ENCODE data around the gene GLE1.
A peak's percentile ranks its signal among the peaks of the same experiment; 100 is the strongest.

GLE1 gene, protein sequence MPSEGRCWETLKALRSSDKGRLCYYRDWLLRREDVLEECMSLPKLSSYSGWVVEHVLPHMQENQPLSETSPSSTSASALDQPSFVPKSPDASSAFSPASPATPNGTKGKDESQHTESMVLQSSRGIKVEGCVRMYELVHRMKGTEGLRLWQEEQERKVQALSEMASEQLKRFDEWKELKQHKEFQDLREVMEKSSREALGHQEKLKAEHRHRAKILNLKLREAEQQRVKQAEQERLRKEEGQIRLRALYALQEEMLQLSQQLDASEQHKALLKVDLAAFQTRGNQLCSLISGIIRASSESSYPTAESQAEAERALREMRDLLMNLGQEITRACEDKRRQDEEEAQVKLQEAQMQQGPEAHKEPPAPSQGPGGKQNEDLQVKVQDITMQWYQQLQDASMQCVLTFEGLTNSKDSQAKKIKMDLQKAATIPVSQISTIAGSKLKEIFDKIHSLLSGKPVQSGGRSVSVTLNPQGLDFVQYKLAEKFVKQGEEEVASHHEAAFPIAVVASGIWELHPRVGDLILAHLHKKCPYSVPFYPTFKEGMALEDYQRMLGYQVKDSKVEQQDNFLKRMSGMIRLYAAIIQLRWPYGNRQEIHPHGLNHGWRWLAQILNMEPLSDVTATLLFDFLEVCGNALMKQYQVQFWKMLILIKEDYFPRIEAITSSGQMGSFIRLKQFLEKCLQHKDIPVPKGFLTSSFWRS

DNA sequence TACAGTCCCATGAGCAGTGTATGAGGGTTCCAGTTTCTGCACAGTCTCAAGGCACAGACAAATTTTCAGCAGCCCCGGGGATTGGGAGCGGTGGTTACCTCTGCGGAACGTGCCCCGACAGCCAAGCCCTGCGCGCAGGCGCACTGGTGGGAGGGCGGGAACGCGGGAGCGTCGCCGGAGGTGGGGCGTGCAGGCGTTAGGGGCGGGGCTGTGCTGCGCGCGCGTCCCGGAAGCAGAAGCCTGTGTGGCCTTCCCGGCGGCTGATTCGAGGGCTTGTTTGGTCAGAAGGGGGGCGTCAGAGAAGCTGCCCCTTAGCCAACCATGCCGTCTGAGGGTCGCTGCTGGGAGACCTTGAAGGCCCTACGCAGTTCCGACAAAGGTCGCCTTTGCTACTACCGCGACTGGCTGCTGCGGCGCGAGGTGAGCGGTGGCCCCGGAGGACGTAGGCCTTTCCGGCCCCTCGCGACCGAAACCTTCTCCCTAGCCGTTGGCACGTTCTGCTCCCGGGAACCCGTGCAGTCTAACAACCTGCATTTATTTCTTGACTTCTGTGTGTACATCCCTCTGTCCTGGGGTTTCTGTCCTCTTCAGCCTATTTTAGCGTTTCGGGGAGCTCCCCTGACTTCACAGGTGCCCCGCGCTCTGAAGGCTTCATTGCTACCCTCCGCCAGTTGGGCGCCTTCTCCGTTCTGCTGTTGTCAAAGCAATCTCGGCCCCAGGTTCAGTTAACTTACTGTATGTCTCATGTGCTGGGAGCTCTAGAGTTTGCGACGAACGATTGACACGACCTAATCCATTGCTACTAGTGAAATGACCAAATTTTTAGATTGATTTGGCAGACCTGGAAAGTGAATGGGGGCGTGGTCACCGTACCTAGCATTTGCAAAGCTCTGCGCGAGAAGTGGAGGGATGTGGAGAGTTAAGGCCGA lies at the start of gene GLE1:
Gene GLE1 (plus strand): TSS at position 235 of the 929 bp plus-strand sequence. CDS start 87 bp downstream, at position 322.
- DNase-seq, result peak; percentile 95

DNA sequence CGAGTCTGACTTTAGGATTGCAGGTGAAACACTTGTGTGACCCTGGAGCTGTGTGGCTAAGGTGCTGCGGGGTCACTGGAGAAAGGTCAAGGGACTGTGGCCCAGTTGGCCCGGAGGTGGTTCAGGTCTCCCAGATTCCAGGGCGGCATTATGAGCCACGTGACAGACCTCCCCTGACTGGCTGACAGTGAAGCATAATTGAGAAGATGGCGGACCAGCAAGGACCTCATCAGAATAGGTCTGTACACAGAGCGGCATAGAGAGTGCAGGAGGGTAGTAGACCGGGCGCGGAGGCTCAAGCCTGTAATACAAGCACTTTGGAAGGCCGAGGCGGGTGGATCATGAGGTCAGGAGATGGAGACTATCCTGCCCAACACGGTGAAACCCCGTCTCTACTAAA lies 49.5 kb upstream of the GLE1 start:
- no peak for DNase-seq

DNA sequence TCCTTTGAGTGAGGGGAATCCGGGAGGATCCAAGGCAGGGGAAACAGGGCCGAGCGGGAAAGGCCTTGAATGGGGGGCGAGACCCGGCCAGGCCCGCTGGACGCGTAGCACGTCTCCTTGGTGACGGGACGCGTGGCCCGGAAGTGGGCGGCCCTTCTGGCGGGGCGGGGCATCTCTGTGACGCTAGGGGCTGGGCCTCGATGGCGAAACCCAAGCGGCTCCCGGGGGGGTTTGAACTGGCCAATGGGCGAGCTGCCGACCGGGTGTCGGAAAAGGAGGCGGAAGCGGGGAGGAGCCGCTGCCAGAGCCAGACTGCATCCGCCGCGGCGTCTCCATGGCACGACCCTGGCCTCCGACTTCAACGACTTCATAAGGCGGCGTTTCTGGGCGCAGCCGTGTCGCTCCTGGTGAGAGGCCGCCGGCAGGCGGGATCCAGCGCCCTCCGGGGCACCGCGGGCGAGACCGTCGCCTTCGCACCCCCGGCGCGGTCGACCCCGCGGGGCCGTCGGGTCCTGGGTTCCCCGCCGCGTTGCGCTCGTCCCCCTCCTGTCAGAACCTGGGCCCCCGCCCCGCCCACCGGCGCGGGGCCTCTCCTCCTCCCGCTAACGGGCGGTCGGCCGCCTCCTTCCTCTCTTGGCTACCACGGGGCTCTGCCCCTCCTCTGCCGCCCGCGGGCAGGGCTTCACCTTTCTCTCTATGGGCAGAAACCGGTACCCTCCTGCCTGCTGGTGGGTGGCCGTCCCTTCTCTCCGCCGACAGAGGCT lies 48.5 kb upstream of the GLE1 start, which contains the start of gene ODF2:
Gene ODF2 (plus strand): TSS at position 158 of the 764 bp plus-strand sequence. CDS start 86 bp downstream, at position 244.
- DNase-seq, result peak; percentile 98

DNA sequence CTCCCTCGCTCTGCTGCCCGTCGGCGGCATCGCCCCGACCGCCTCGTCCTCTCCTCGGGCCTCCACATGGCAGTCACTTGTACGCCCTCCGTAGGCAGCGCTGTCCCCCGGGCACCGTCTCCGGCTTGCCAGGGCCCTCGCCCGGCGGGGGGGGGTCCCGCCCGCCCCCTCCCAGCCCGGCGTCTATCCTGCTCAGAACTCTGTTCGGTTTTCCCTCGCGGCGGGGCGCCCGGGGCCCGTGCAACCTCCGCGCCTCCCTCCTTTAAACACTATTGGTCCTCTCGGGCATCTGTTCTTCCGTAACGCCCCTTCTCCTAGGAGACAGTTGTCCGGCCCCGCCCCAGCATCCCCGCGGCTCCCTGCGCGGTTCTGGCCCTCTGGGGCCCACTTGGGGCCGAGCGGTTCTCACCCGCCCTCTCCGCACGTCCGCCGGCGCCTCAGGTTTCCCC lies 47.9 kb upstream of the GLE1 start:
- peak; percentile 78 for DNase-seq

DNA sequence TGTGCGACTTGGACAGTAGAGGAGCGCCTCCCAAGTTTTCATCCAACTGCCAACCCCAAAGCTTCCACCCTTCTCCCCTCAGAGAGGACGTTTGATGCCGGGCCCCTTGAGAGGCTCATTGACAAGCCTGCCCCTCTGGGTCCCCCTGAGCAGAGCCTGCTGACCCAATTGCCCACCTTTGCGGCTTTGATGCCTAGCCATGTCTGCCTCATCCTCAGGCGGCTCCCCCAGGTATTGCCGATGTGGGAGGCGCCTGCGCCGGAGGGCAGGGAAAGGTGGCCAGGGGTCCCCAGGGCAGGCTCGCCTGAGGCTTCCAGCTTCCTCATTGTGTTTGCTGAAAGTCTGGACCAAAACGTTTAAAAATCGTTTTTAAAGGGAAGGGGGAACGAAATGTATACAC lies 47.3 kb upstream of the GLE1 start:
- DNase-seq, result no peak

DNA sequence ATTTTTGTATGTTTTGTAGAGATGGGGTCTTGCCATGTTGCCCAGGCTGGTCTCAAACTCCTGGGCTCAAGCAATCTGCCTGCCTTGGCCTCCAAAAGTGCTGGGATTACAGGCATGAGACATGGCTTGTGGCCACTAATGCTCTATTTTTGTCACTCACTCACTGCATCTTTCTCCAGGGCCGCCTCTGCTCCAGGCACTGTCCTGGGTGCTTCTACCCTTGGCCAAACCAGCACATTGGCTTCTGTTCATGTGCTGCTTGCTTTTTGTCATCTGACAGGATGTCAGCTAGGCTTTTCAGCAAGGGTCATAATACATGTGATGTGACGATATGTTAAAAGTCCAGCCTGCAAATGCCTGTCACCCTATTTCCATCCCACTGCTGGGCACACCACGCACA lies 45.5 kb upstream of the GLE1 start:
- DNase-seq, result no peak

DNA sequence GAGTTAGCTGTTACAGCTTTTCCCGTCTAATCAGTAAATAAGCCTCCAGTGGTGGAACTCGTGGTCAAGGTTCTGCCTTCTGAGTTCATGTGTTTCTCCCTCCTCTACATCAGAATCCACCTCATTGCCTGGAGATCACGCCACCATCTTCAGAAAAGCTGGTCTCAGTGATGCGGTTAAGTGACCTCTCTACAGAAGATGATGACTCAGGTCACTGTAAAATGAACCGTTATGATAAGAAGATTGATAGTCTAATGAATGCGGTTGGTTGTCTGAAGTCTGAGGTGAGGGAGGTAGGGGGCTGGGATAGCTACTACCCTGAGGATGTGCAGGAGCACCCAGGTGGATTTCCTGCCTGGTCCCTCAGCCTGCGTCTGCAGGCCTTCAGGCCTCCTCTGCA lies 35.4 kb upstream of the GLE1 start:
- no peak for DNase-seq

DNA sequence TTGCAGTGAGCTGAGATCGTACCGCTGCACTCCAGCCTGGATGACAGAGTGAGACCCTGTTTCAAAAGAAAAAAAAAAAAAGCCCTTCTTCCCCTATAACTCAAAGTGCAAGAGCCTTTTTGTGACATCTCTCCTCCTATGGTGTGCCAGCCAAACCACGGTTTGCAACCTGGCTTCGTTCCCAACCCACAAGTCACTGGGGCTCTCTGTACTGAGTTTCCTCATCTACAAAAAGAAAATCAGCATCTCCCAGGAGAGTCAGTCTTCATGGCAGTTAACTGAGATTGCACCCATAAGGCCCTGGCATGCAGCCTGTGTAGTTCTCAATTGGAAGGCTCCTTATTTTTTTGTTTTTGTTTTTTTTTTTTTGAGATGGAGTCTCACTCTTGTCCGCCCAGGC lies 34.0 kb upstream of the GLE1 start:
- no peak for DNase-seq

DNA sequence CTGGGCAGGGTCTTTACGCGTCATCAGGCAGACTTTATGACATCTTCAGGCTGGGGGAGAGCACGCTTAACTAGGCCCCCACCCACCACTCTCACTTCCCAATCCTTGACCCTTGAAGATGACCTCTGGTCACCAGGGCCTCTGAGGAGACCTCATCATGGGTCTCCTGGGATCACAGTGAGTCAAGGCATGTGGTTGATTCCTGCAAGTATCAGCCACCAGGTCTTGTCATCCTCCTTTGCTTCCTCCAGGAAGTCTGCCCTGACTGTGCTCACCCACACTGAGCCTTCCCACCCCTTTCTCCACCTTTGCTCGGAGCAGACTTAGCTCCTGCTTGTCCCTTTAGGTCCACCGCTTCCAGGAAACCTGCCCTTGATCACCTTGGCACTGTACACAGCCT lies 31.4 kb upstream of the GLE1 start:
- no peak for DNase-seq

DNA sequence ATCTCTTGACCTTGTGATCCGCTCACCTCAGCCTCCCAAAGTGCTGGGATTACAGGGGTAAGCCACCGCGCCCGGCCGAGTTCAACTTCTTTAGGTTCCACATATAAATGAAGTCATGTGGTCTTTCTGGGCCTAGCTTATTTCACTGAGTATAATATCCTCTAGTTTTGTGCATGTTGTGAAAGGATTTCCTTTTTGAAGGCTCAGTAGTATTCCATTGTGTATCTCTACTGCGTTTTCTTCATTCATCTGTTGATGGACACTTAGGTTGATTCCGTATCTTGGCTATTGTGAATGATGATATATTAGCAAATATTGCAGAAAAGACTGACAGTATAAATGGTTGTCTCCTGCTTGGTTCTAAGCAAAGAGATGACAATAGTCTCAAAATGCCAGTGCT lies 28.7 kb upstream of the GLE1 start:
- no peak for DNase-seq

DNA sequence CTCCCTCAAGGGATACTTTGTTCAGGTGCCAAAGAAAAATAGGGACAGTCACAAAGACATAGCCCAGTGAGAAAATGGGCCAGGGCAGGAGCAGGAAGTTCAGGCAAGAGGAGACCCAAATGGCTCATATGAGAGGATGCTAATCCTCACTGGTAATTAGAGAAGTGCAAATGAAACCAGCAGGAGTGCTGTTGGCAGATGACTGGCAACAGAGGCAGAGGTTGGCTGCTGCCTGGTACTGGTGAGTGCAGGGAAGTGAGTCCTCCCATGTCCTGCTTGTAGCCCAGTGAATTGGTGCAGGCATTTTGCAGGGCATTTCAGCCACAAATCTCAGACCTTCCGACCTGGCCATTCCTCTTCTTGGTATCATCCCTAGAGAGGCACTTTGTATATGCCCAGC lies 25.3 kb upstream of the GLE1 start:
- no peak for DNase-seq

DNA sequence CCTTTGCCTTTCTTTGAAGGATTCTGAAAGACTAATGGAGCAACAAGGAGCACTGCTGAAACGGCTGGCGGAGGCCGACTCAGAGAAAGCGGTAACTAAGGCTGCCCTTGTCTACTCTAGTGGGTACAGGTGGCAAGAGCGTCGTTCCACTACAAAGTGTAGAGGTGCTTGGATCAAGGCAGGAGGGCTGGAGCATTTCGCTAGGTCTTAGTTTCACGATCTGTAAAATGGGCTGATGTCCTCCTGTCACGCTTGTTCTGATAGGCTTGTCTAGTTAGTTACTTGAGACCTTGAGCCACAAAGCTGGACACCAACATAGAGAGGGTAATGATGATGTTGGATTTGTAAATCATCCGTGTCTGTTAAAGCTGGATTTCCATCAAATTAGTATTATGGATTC lies 23.0 kb upstream of the GLE1 start:
- no peak for DNase-seq

DNA sequence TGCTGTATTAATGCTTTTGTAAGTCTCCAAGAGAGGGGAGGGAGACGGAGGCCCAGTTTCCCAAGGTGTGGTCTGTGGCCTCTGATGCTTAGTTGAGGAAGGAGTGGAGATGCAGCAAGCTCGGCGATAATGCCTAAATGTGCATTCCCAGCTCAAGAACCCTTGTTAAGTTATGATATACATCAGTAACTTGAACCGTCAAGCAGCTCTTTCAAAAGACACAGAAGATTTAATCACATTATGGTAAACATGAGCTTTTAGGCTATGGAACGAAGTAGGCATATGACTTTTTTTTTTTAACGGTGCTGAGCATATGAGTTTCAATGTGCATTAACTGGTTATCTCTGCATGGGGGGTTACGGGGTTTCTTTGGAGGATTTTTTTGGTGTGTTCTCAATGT lies 22.3 kb upstream of the GLE1 start:
- no peak for DNase-seq

DNA sequence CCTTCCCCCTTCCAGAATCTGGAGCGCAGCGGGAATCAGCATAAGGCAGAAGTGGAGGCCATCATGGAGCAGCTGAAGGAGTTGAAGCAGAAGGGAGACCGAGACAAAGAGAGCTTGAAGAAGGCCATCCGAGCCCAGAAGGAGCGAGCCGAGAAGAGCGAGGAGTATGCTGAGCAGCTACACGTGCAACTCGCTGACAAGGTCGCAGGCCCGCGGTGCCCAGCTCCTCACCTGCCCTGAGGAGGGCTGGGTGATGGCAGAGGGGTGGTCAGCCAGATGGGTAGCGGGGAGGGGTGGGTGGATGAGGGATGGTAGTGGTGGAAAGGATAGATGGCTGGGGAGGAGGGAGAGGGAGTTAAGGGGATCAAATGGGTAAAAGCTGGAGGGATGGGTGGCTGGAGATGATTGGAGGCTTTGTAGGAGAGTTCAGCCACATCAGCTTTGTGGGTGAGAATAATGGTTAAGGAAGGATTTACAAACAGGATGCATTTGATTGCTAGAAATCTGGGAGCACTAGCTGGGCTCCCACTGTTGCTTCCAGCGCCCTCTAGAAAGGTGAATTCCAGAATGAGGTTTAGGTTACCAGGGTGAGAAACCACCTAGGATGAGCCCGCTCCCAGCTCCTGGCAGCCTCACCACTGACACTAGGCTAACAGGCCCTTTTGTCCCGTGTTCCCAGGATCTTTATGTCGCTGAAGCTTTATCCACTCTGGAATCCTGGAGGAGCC lies 19.7 kb upstream of the GLE1 start:
- DNase-seq, result no peak

DNA sequence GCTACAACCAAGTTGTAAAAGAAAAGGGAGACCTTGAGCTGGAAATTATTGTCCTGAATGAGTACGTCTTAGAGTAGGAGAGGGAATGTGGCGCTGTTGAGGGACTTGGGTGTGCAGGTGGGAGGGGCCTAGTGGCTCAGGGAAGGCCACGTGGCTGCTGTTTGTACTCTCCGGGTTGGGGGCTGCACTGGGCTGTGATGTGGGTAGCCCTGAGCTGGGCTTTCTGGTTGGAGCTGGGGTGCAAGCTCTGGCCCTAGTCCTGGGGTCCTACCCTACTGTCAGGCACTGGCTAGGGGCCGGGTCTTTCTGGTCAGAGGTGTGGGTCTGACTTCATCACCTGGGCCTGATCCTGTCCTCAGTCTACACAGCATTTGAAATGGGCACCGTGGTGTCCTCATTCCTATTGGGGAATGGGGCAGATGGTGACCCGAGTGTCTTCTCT lies 19.1 kb upstream of the GLE1 start:
- DNase-seq, result no peak

DNA sequence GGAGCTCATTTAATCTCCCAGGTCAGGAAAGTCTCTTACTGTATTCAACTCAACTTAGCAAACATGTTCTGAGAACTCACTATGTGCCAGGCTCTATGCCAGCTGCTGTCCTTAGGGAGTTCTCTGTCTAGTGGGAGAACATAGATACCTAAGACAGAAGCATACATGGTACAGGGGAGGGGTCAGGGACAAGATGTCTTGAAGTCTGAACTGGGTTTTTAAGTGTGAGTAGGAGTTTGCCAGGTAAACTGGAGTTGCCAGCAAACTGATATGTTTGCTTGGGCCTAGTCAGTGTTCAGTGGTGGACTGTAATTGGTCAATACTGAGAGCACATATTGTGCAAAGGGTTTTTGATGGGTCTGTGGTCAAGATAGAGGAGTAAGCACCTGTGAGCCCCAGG lies 18.3 kb upstream of the GLE1 start:
- DNase-seq, result no peak

DNA sequence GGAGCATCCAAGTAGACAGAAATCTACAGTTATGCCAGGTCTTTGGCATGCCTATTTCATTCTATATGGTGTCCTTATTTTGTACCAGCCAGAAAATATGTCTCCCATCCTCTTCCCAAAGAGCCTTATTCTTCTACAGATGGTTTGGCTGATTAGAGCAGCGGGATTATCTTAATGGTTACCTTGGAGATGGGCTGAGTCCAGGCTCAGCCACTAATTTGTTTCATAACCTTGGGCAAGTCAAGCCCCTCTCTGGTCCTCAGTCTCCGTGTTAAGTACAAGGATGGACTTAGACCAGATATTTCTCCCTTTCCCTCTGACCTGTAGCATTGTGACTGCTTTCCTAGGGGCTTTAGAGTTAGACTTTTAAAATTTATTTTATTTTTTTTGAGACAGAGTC lies 11.1 kb upstream of the GLE1 start:
- DNase-seq, result no peak

DNA sequence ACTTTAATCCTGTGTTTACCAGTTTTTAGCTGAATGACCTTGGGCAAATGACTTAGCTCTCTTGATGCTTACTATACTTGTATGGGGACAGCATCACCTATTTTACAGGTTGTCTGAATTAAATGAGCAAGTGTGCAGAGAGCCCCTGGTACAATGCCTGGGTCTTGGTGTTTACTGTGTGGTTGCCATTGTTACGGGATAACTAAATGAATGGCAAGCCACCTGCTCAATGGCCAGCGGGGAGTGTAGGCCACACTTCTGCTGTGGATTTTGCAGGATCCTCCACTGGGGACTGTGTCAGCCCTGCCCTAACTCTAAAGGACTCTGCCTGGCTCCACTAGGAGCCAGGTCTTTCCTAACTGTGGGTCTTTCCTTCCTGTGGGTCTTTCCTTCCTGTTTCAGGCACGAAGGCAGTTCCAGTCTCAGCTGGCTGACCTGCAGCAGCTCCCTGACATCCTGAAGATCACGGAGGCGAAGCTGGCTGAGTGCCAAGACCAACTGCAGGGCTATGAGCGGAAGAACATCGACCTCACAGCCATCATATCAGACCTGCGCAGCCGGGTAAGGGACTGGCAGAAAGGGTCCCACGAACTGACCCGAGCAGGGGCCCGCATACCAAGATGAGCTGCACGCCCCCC lies 10.3 kb upstream of the GLE1 start:
- DNase-seq, result no peak

DNA sequence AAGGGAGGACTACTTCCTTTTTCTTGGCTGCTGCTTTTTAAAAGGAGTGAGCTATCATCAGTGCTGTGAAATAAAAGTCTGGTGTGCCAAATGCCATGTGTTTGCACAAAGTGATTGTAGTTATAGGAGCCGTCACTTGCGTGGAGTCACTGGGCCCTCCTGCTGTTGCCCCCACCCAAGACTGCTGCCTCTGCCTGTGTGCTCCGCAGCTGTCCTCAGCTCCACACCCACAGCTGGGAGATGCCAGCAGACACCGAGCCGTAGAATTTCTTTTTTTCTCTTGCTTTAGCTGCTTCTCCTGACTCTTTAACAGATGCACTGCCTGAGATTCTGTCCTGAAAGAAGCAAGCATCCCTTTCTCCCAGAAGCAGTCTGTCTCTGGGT lies 9.8 kb upstream of the GLE1 start:
- no peak for DNase-seq

DNA sequence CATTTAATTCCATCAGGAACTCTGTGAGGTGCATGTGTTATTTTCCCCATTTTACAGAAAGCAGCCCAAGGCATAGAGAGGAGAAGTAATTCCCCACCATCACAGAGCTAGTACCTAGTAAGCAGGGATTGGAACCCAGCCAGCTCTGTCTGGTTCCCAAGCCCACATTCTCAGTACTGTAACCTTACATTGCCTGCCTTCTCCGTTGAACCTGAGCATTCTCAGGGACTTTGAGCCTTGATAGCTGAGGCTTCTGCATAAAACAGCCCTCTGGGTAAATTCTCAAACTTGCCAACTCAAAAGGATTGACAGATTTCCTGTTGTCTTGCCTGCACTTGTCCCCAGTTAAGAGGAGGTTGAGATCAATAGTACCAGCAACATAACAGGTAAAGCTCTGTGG lies 9.2 kb upstream of the GLE1 start:
- no peak for DNase-seq

DNA sequence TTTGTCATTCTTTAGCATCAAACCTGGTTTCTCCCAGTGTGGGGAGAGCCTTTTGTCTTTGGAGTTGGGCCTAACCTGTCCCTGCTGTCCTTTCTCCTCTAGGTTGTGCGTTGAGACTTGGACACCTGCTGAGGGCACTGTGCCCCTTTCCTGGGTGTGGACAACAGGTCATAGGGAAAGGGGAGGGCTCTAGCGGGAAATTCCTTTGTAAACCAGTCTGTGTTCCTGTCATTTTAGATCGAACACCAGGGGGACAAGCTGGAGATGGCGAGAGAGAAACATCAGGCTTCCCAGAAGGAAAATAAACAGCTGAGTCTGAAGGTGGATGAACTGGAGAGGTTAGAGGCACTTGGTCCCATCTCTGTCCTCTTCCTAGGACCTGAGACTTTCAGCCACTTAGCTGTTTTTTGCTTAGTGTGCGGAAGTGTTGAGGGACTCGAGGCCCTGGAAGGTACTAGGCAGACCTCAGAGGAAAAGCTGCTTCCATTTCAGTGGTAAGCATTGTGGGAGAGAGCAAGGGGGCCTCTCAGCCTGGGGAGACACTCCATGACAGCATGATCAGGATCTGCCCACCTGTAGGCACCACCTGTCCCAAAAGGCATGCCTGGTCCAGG lies 8.6 kb upstream of the GLE1 start:
- DNase-seq, result no peak

Data from CD4-positive, alpha-beta T cell treated with Interleukin-21 for 1 hour (primary cell).